GM23338 (cell line): Measurements from ENCODE around the gene CCNG2. TPM values are rescaled to one million over a fixed set of nuclear protein-coding genes. Genes with fewer than 3 reads are reported as not detected.

Experiments used
- ATAC-seq: fragments of 200-7000 bp; cut with Tn5 transposase; 3 replicates; pipeline ENCODE4 v1.9.1; 2020
- DNase-seq: peaks from one replicate; pipeline ENCODE4 v3.0.0-alpha.2; 2015; ENCODE audit warnings: low spot score
- H2AFZ ChIP-seq: fragments of 200-600 bp; sonication (generic); 2 replicates; pipeline ENCODE4 v1.8.0; 2016; ENCODE audit warnings: antibody characterized with exemption, mild to moderate bottlenecking, moderate library complexity
- H3F3A ChIP-seq: fragments of 200-600 bp; sonication (generic); replicated peaks from 2 replicates; pipeline ENCODE4 v1.8.0; 2017; ENCODE audit warnings: antibody characterized with exemption, mixed run types, low read depth
- H3K27ac ChIP-seq: fragments of 200-600 bp; sonication (generic); 2 replicates; pipeline ENCODE4 v1.6.1; 2016; ENCODE audit warnings: low read depth
- H3K27me3 ChIP-seq: fragments of 200-600 bp; sonication (generic); 2 replicates; pipeline ENCODE4 v1.8.0; 2016; ENCODE audit warnings: mild to moderate bottlenecking, mixed run types, moderate library complexity; ENCODE audit not compliant: insufficient read depth
- H3K36me3 ChIP-seq: fragments of 200-600 bp; sonication (generic); 2 replicates; pipeline ENCODE4 v1.8.0; 2016; ENCODE audit warnings: mild to moderate bottlenecking; ENCODE audit not compliant: insufficient read depth
- H3K4me1 ChIP-seq: fragments of 200-600 bp; sonication (generic); 2 replicates; pipeline ENCODE4 v1.8.0; 2016; ENCODE audit warnings: mild to moderate bottlenecking, moderate library complexity; ENCODE audit not compliant: insufficient read depth
- H3K4me2 ChIP-seq: fragments of 200-600 bp; sonication (generic); 2 replicates; pipeline ENCODE4 v1.7.1; 2017; ENCODE audit warnings: mixed run types
- H3K4me3 ChIP-seq: fragments of 200-600 bp; sonication (generic); 2 replicates; pipeline ENCODE4 v1.6.1; 2016; ENCODE audit warnings: mixed run types
- H3K79me2 ChIP-seq: fragments of 200-600 bp; sonication (generic); replicated peaks from 2 replicates; pipeline ENCODE4 v1.8.0; 2017; ENCODE audit warnings: mild to moderate bottlenecking; ENCODE audit not compliant: insufficient read depth
- H3K9me2 ChIP-seq: fragments of 200-600 bp; sonication (generic); 2 replicates; pipeline ENCODE4 v1.8.0; 2017; ENCODE audit not compliant: insufficient read depth
- H4K20me1 ChIP-seq: fragments of 200-600 bp; sonication (generic); replicated peaks from 2 replicates; pipeline ENCODE4 v1.8.0; 2017; ENCODE audit warnings: mild to moderate bottlenecking; ENCODE audit not compliant: insufficient read depth
- H3K27ac Mint-ChIP-seq: 2 replicates; pipeline ENCODE4 v1.8.0; 2020; ENCODE audit warnings: inconsistent platforms, mild to moderate bottlenecking, moderate library complexity, mixed read lengths
- H3K27me3 Mint-ChIP-seq: 3 replicates; pipeline ENCODE4 v1.8.0; 2022; ENCODE audit warnings: low read depth, mild to moderate bottlenecking, moderate library complexity, mixed read lengths, inconsistent platforms; ENCODE audit not compliant: insufficient read depth, poor library complexity
- H3K36me3 Mint-ChIP-seq: 3 replicates; pipeline ENCODE4 v1.8.0; 2021; ENCODE audit warnings: low read depth, mild to moderate bottlenecking, inconsistent platforms, moderate library complexity, mixed read lengths
- H3K4me1 Mint-ChIP-seq: 3 replicates; pipeline ENCODE4 v1.8.0; 2020; ENCODE audit warnings: mild to moderate bottlenecking, inconsistent platforms, mixed read lengths
- H3K4me3 Mint-ChIP-seq: 3 replicates; pipeline ENCODE4 v1.8.0; 2021; ENCODE audit warnings: moderate library complexity, mild to moderate bottlenecking, inconsistent platforms, mixed read lengths
- H3K9me3 Mint-ChIP-seq: 3 replicates; pipeline ENCODE4 v1.8.0; 2020; ENCODE audit warnings: moderate library complexity, mild to moderate bottlenecking, inconsistent platforms, mixed read lengths
- CTCF ChIP-seq, 2 experiments: fragments of 200-600 bp in 1 of 2; sonication (generic) in 1 of 2; conservative IDR thresholded peaks; 2 replicates each; pipeline versions ENCODE4 v1.5.1 to v1.6.1; 2016 to 2017; ENCODE audit warnings: antibody characterized with exemption in 2 of 2, low read depth in 2 of 2, mild to moderate bottlenecking in 2 of 2, moderate library complexity in 1 of 2
- EZH2 ChIP-seq: fragments of 200-600 bp; sonication (generic); IDR thresholded peaks from one replicate; pipeline ENCODE4 v1.8.0; 2017; ENCODE audit warnings: antibody characterized with exemption, mild to moderate bottlenecking, low read depth; ENCODE audit not compliant: unreplicated experiment
- EZH2phosphoT487 ChIP-seq: fragments of 200-600 bp; sonication (generic); IDR thresholded peaks from one replicate; pipeline ENCODE4 v1.8.1; 2018; ENCODE audit warnings: antibody characterized with exemption; ENCODE audit not compliant: unreplicated experiment
- POLR2AphosphoS5 ChIP-seq: IDR thresholded peaks from 2 replicates; pipeline ENCODE4 v1.6.1; 2016; ENCODE audit warnings: antibody characterized with exemption, low read depth
- ZNF114 ChIP-seq: fragments of 250-450 bp; sonication (Bioruptor Pico); IDR thresholded peaks from 2 replicates; pipeline ENCODE4 v1.5.0; 2020; ENCODE audit warnings: mild to moderate bottlenecking, moderate library complexity
- ZNF462 ChIP-seq: fragments of 250-450 bp; sonication (Bioruptor Pico); IDR thresholded peaks from 2 replicates; pipeline ENCODE4 v1.5.0; 2020; ENCODE audit warnings: mild to moderate bottlenecking, moderate library complexity
- polyA plus RNA-seq: library from polyadenylated mRNA; unstranded; fragments of >200 nt; fragmentation: Nextera tagmentation; extraction: Ambion mirVana; gene quantifications from 2 replicates; pipeline ENCODE4 v1.2.1, GENCODE V29; 2016
- total RNA-seq: library from RNA; depleted of rRNA; stranded (reverse); fragments of >200 nt; shearing (Covaris generic); gene quantifications from 2 replicates; pipeline ENCODE4 v1.2.3, GENCODE V29; 2014

CCNG2 gene
- total and polyA plus RNA-seq, 2 experiments from 2014 or later, result 7.1 to 16.5 TPM

GRCh38 chr4:77189412-77189811 lies 32.4 kb downstream of the CCNG2 start (continued):
- no peak for TF ChIP-seq ZNF462 (CRISPR knock-in tag)

- Mint-ChIP-seq H3K4me1 (no peaks in the 10 kb centered on the region; the same call in none of the 3 replicates), H3K9me3 (no peaks in the 10 kb centered on the region), H3K27me3 (peaks cover 6% of the 10 kb centered on the region), H3K36me3 (no peaks in the 10 kb centered on the region), H3K4me3 (no peak overlapping the region), H3K27ac (no peak overlapping the region)
- Histone ChIP-seq H3K27me3 (peaks cover 6% of the 10 kb centered on the region; the same call in 1 of the 2 replicates), H2AFZ (no peak overlapping the region), H3K4me2 (no peak overlapping the region), H3K36me3 (no peaks in the 10 kb centered on the region), H3K4me1 (no peaks in the 10 kb centered on the region), H4K20me1 (no peaks in the 10 kb centered on the region), H3K79me2 (no peaks in the 10 kb centered on the region), H3K9me2 (no peaks in the 10 kb centered on the region), H3F3A (no peaks in the 10 kb centered on the region), H3K4me3 (no peak overlapping the region), H3K27ac (no peak overlapping the region)
- no peak for ATAC-seq
- DNase-seq, result no peak
- no peak for TF ChIP-seq EZH2phosphoT487
- no peak for TF ChIP-seq ZNF114 (CRISPR knock-in tag)
- 0 out of 4 replicates have a peak, but pooled peaks of 1 of the 2 experiments have one; percentile 26 for TF ChIP-seq CTCF (conservative IDR thresholded peaks at IDR 0.05; ENCODE audit: low read depth in 2 of 2)
- TF ChIP-seq POLR2AphosphoS5, result no peak
- TF ChIP-seq EZH2, result no peak
Measured at GRCh38 chr4:77190053-77190452, 33.0 kb downstream of the CCNG2 start.
